NCI-H748 (cell line): ENCODE results near the gene MOSPD3.

Experiments
- DNase-seq: peaks from one replicate; lab custom pipeline; 2025; ENCODE audit not compliant: unreplicated experiment; lab: John Stamatoyannopoulos, UW

Gene MOSPD3

DNA sequence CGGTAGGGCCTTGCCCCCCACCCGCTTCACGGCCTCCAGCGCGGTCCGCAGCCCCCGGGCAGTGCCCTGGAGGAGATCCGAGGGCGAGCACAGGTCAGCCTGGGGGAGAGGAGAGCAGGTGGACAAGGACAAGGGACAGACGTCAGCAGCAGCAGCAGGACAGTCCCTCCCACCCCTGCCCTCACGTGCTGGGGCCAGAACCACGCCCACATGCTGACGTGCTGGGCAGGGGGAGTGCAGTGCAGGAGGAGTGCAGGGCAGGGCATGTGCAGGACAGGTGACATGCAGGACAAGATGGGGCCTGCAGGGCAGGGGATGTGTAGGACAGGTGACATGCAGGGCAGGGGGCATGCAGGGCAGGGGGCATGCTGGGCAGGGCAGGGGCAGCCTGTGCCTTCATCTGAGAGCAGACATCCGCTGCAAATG, 37.1 kb upstream of the MOSPD3 start:
- no peak for DNase-seq

DNA sequence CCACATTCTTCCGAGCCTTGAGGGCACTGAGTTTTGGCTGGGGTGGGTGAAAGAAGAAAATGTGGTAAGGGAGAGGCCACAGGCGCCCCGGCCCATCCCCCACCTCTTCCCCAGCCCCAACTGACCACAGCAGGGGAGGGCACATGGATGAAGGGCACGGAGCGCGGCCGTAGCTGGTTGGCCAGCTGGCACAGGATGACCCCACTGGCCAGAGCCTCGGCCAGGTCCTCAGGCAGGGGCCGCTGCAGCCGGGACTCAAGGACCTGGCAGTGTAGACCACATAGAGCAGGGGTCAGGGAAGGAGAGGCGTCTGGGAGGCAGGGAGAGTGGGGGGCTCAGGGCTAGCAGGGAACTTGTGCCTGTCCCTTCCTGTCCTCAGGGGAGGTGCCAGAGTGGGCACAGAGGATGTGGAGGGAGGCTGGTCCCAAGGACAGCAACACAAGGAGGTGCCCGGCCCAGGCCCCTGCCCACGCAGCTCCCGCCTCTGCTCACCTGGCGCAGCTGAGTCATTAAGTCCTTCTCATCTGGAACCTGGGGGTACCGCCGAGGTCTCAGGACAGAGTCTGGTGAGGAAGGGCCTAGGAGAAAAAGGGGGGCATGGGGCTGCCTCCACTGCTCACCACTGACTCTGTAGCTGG, 36.5 kb upstream of the MOSPD3 start:
- no peak for DNase-seq

GRCh38 chr7:100576384-100576993, 35.9 kb upstream of the MOSPD3 start:
- DNase-seq: no peak

- DNase-seq: no peak
These were observed 35.2 kb upstream of the MOSPD3 start for GRCh38 chr7:100577103-100577502.

GRCh38 chr7:100577507-100577906, 34.8 kb upstream of the MOSPD3 start:
- DNase-seq: no peak

DNA sequence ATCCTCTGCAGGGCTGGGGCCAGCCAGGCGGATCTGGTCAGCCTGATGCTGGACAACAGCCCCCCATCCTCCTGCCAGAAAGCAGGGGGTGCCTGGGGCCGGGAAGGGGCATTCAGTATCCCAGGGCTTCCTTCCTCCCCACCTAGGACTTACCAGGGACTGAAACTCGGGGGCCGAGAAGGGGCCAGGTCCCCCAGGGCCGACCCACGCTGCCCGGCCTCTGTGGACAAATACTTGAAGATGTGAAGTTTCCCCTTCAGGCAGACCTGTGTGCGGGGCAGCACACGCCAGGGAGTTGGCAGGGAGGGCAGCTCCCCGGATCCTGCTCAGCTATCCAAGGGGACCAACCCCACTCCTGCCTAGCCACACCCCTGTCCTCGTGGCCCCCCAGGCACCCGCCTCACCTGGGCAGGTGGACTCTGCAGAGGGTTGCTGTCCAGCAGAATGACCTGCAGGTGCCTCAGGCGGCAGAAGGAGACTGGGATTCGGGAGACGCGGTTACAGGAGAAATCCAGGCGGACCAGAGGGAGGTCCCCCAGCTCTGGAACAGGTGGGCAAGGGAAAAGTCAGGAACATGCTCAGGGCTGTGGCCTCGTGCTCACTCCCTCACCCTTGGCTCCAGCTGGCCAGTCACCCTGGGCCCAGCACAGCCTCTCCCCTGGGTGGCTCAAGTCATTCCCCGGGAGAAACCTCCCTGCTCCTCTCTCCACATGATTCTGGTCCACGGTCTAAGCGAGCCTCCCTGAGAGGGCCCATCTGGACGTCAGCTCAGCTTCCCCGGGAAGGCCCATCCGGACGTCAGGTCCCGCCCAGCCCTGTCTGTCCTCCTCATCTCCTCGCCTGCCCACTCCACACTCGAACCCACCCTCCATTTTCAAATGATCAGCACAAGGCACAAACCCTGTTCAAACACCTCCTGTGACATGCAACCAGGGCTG, 33.8 kb upstream of the MOSPD3 start:
- DNase-seq: no peak

DNA sequence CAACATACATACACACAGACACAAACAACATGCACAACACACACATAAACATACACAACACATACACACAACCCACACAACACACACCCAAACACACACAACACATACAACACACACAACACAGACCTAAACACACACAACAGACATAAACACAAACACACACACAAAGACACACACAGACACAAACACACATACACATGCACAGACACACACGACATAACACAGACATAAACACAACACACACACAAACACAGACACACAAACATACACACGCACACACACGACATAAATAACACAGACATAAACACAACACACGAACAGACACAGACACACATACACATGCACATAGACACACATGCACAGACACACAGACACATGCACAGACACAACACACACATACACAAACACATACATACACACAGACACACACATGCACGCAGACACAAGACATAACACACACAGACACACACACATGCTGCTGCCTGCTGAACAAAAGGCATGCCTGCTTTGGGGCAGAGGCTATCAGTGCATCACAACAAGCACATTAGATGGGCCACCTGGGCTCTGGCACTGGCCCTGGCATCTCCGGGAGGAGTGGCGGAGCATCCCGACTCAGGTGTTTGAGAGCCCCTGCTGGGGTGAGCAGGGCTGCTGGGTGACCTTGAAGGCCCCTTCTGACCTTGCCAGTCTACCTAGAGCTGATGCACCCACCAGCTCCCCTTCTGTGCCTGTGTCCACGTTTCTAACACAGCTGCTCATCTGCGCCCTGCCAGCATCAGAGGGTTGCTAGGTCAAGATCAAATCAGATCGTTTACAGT, 31.7 kb upstream of the MOSPD3 start:
- DNase-seq: no peak

GRCh38 chr7:100582041-100582579, 30.2 kb upstream of the MOSPD3 start:
- no peak for DNase-seq

DNA sequence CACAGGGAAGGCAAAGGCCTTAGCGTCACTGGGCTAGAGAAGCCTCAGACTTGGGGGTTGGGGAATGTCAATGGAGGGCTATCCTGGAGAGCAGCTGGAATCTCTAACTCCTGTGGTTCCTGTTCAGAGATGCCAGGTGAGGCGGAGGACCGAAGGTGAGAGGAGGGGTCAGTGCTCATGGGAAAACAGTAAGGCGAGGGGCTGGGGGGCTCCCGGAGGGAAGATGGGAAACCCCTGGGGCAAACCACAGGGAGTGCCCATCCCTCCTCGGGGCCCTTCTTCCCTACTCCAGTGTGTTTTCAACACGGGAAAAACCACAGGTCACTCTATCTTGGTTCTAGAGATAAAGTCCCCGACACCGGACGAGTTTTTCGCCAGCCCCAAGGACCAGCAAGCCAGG, 29.7 kb upstream of the MOSPD3 start:
- no peak for DNase-seq

DNA sequence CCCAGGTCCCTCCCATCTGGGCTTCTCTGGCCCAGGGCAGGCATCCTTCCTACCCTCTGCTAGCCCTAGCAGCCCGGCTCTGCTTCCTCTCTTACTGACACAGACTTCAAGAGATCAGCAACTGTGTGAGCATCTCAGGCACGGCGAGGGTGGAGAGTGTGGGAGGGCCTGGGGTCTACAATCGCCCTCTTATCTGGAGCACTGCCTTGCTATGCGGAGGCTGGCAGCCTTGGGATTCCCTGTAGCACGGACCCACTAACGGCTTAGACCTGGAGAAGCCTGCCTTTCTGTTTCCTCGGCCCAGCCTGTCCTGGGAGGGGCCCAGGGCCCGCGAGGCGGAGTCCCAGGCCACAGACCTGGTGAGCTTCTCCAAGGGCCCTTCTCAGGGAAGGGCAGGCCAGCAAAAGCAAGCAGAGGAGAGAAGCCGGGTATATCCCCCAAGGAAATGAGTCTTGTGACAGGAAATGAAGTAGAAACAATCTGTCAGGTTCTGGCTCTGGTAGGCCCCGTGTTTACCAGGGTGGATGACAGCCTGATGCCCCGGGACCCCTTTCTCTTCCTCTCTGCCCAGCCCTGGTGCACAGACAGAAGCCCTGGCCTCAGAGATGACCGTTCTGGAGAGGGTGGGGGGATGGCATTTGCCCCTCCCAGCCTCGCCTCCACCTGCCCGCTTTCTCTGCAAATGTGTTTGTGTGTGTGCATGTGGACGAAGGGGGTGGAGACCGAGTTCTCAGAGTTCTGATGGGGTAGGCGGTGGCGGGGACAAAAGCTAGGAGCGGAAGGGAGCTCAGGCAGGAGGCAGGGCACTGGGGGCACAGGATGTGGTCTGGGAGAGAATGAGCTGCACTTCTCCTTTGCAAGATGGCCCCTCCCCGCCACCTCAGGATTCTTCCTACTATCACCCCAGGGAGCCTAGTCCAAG, 28.9 kb upstream of the MOSPD3 start:
- DNase-seq: no peak

DNA sequence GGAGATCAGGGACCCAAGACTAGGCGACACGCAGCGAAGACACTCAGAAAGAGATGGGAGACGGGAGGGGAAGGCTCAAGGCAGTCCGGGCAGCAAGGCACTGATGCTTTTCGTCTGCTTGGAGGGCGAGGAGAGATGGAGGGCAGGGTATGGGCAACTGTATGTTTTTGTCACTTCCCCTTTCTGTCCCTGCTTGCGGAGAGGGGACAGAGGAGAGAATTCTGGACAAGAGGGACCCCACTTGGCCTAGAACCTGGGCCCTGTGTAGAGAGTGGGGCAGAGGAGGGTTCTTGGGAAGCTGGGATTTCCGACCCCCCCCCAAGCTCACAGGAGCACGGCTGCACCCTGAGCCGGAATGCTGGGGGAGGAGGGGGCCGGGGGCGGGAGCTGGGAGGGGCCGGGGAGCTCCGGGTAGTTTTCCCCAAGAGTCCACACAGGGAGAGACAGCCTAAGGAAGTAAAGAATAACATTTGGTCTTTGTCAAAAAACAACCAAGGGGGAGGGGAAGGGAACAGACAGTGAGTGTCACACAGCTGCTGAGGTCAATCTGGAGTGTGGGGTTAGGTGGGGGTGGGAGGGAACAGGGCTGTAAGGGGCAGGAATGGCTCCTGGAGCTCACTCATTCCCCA, 28.2 kb upstream of the MOSPD3 start:
- no peak for DNase-seq

GRCh38 chr7:100584683-100585510, 27.4 kb upstream of the MOSPD3 start:
- DNase-seq: peak; percentile 62

DNA sequence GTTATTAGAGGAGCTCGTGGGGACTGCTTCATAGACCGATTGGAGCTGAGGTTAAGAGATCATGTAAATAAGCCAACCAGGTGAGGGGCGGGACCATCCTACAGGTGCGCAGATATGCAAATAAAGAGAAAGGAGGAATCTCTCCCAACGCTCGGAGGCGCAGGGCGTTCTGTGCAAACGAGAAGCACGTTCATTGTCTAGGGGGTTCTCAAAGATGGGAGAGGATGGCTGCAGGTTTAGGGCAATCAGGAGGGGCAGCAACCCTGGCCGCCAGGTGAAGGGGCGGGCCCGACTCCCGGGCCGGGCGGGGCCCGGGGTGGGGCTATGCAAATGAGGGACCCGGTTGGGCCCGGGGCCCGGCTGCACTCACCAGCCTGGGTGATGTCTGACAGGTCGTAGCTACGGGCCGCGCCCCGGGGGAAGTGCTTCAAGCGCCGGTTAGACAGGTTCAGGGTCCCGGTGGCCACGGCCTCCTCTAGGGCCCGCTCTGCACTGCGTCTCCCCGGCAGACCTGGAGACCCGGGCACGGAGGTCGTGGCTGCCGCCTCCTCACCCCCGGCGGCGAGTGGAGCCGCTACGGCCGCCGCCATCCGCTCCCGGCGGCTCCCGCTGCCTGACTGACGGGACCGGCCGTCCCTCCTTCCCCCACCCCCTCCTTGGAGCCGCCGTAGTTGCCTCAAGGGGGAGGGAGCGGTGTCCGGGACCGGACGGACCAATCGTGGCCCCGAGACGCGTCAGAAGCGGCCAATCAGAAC, 26.7 kb upstream of the MOSPD3 start, which contains the start of gene LRCH4:
TSS of gene LRCH4 (minus strand) at position 619 of the 755 bp plus-strand sequence. CDS start at position 590, 29 bp downstream.
- peak; percentile 73 for DNase-seq

DNA sequence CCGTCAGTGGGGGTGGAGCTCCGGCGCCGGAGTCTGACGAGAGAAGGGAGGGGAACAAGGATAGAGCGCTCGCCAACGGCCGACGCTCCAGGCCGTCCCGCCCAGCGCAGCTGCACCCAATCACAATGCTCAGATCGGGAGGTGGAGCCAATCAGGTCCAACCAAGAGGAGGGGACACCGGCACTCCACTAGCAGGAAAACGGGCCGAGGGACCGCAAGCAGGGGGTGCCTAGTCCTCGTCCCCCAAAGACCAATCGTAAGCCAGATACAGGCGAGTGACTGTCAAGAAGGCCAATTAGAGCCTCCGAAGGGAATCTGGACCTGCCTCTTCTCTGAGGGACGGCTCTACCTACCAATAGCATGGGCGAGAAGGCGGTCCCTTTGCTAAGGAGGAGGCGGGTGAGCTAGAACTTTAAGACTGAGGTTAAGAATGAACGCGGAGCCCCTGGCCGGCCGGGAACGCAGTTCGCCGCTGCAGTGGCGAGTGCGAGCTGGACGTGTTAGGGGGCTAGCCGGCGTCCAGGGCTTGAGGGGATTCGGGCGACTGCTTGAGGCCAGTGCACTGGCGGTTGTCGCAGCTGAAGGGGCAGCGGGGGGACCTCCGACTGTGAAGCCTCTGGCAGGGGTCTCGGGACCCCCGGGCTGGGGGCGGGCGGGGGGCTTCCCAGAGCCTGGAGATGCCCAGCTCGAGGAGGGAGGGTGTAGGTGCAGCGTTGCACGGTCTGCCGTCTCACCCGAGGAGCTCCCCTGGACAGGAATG, 25.9 kb upstream of the MOSPD3 start, which contains the start of gene FBXO24:
TSS of gene FBXO24 (plus strand) at position 63 of the 760 bp plus-strand sequence. CDS start at position 361, 298 bp downstream.
- peak; percentile 99 for DNase-seq

DNA sequence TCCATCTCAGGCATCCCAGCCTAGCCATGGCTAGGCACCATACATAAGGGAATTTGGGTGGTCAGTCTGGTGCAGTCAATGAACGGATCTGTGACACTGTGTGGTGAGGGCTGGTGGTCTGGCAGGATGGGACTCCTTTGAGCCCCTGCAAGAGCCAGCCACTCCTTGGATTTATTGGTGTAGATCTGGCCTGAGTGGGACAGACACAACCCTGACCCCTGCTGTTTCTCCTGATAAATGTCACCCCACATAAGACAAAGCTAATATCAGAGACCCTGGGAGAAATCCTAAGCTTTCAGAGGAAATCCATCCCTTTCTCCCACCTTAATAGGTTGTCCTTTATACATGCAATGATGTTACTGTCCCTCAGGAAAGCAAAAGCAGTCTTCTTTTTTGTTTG, 23.9 kb upstream of the MOSPD3 start:
- no peak for DNase-seq

DNA sequence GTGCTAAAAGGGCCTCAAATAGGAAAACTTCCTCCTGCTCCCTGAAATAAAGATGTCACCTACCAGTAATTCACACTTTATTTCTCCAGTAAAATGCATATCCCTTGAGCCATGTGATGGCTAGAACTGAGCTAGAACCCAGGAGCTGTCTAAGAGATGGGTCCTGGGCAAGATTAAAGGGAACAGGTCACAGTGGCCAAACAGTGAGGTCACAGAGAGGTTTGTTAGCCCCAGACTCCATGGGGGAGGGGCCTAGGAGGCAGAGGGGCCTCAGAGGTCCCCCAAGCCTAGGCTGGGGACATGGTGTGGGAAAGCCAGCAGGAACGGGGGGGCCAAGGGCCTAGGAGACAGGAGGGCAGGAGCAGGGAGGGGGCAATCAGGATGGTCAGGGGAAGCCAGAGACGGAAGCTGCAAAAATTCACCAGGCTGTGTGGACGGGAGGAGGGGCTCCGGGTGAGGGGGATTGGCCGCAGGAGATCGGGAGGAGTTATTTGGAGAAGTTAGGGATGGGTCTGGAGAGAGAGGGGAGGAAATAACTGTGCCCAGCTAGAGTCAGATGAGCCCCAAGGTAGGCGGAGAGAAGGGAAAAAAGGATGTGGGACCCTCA, 22.9 kb upstream of the MOSPD3 start:
- DNase-seq: no peak
